AG09319 (cell line): ENCODE measurements around the gene PTGFRN.

Source experiments
- DNase-seq: peaks from one replicate; pipeline ENCODE4 v3.0.0-alpha.2; 2010; ENCODE audit warnings: low read depth; ENCODE audit errors: extremely low read depth
- CTCF ChIP-seq: IDR thresholded peaks from 2 replicates; pipeline ENCODE4 v1.5.1; 2011; ENCODE audit warnings: low read depth, mild to moderate bottlenecking, inconsistent platforms, low read length, moderate library complexity

The PTGFRN gene

GRCh38 chr1:117026361-117026760 is 116.6 kb downstream of the PTGFRN start:
- no peak for DNase-seq
- no peak for TF ChIP-seq CTCF

- DNase-seq = no peak
- TF ChIP-seq CTCF = no peak
Observed at GRCh38 chr1:117029685-117030084, 120.0 kb downstream of the PTGFRN start.

- no peak for TF ChIP-seq CTCF
Observed at GRCh38 chr1:117030271-117030877, 120.7 kb downstream of the PTGFRN start.

GRCh38 chr1:117032266-117032665 is 122.5 kb downstream of the PTGFRN start:
- DNase-seq = no peak
- no peak for TF ChIP-seq CTCF

More at GRCh38 chr1:117030271-117030877, 120.7 kb downstream of the PTGFRN start:
- no peak for DNase-seq

GRCh38 chr1:117032681-117033539 is 123.2 kb downstream of the PTGFRN start:
- no peak for TF ChIP-seq CTCF
- no peak for DNase-seq

GRCh38 chr1:117033772-117034171 is 124.1 kb downstream of the PTGFRN start:
- no peak for TF ChIP-seq CTCF

GRCh38 chr1:117034791-117035290 is 125.1 kb downstream of the PTGFRN start:
- TF ChIP-seq CTCF = no peak

More at GRCh38 chr1:117033772-117034171, 124.1 kb downstream of the PTGFRN start:
- DNase-seq = no peak

More at GRCh38 chr1:117034791-117035290, 125.1 kb downstream of the PTGFRN start:
- DNase-seq = no peak
